Activated naive CD8-positive, alpha-beta T cell treated with anti-CD3 and anti-CD28 coated beads for 36 hours (primary cell): ENCODE data around the gene NLRP3. TPM values are rescaled to one million over a fixed set of nuclear protein-coding genes. Genes with fewer than 3 reads are reported as not detected.

Experiments
- total RNA-seq, 2 experiments: library from RNA; stranded (reverse); gene quantifications; one replicate each; pipeline ENCODE4 v1.2.3, GENCODE V29; 2021

Gene NLRP3
- total RNA-seq, 2 experiments from 2014 or later = 8.5 to 9.1 TPM

Other genes starting within 250 kb of the NLRP3 start
- gene ZNF124, start 244.2 kb upstream of the NLRP3 start, total RNA-seq = 10 to 100 TPM; 20.7 to 21.5 TPM
- gene VN1R5, start 160.1 kb upstream of the NLRP3 start, total RNA-seq = not detected
- gene ZNF496, start 84.3 kb upstream of the NLRP3 start, total RNA-seq = 10 to 100 TPM; 27.2 to 30.9 TPM
- not detected for gene OR2B11, start 41.9 kb downstream of the NLRP3 start, total RNA-seq
- under 1 TPM in 1 of 2 experiments, not detected in 1; 0.04 TPM for gene OR2C3, start 120.3 kb downstream of the NLRP3 start, total RNA-seq
- gene GCSAML, start 133.0 kb downstream of the NLRP3 start, total RNA-seq = 1 to 10 TPM; 3.1 to 3.5 TPM
- gene OR2G2, start 172.2 kb downstream of the NLRP3 start, total RNA-seq = not detected
- not detected for gene OR2G3, start 189.4 kb downstream of the NLRP3 start, total RNA-seq